DOHH2 (cell line): ENCODE measurements around the gene COMMD3.

ENCODE experiments used
- H3F3A ChIP-seq: fragments of 200-600 bp; sonication (generic), shearing (Covaris generic); 2 replicates; pipeline ENCODE4 v1.6.0; 2016; ENCODE audit warnings: antibody characterized with exemption, mild to moderate bottlenecking; ENCODE audit not compliant: control insufficient read depth, insufficient read depth
- H3K27ac ChIP-seq: fragments of 200-600 bp; sonication (generic); 2 replicates; pipeline ENCODE4 v1.5.1; 2014; ENCODE audit warnings: low read depth, mild to moderate bottlenecking, low read length, moderate library complexity
- H3K27me3 ChIP-seq: fragments of 200-600 bp; sonication (generic); 2 replicates; pipeline ENCODE4 v1.6.1; 2014; ENCODE audit warnings: mild to moderate bottlenecking, low read length, mixed read lengths; ENCODE audit not compliant: control insufficient read depth
- H3K36me3 ChIP-seq: fragments of 200-600 bp; sonication (generic); 2 replicates; pipeline ENCODE4 v1.6.1; 2014; ENCODE audit warnings: mild to moderate bottlenecking, low read length, moderate library complexity, mixed read lengths; ENCODE audit not compliant: control insufficient read depth
- H3K4me1 ChIP-seq: fragments of 200-600 bp; sonication (generic); 2 replicates; pipeline ENCODE4 v1.6.1; 2014; ENCODE audit warnings: mild to moderate bottlenecking, low read length, mixed read lengths; ENCODE audit not compliant: control insufficient read depth
- H3K4me2 ChIP-seq: fragments of 200-600 bp; sonication (generic); 2 replicates; pipeline ENCODE4 v1.6.0; 2014; ENCODE audit warnings: mild to moderate bottlenecking, low read length, moderate library complexity
- H3K4me3 ChIP-seq: fragments of 200-600 bp; sonication (generic); 2 replicates; pipeline ENCODE4 v1.5.1; 2014; ENCODE audit warnings: mild to moderate bottlenecking, low read length, mixed read lengths
- H3K79me2 ChIP-seq: fragments of 200-600 bp; sonication (generic); 2 replicates; pipeline ENCODE4 v1.6.1; 2014; ENCODE audit warnings: mild to moderate bottlenecking, low read length, mixed read lengths; ENCODE audit not compliant: control insufficient read depth
- H3K9me2 ChIP-seq: fragments of 200-600 bp; sonication (generic); replicated peaks from 2 replicates; pipeline ENCODE4 v1.6.1; 2014; ENCODE audit warnings: mild to moderate bottlenecking, low read length, mixed read lengths; ENCODE audit not compliant: control insufficient read depth
- H3K9me3 ChIP-seq: fragments of 200-600 bp; sonication (generic); 2 replicates; pipeline ENCODE4 v1.6.1; 2014; ENCODE audit warnings: antibody characterized with exemption, low read length, mixed read lengths; ENCODE audit not compliant: control insufficient read depth, insufficient read depth
- H4K20me1 ChIP-seq: fragments of 200-600 bp; sonication (generic); 2 replicates; pipeline ENCODE4 v1.6.0; 2014; ENCODE audit warnings: low read depth, mild to moderate bottlenecking, antibody characterized with exemption, low read length, moderate library complexity; ENCODE audit not compliant: control insufficient read depth, insufficient read depth
- EZH2phosphoT487 ChIP-seq: fragments of 200-600 bp; sonication (generic); IDR thresholded peaks from 2 replicates; pipeline ENCODE4 v1.6.1; 2017; ENCODE audit warnings: borderline replicate concordance, mild to moderate bottlenecking, antibody characterized with exemption, low read length, moderate library complexity, mixed read lengths
- TF ChIP-seq, protein P1 (sequence below): fragments of 200-600 bp; sonication (generic); IDR thresholded peaks from one replicate; pipeline ENCODE4 v1.5.1; 2014; ENCODE audit warnings: antibody characterized with exemption, mild to moderate bottlenecking, low read depth, low read length; ENCODE audit not compliant: poor library complexity, severe bottlenecking

Gene COMMD3

DNA sequence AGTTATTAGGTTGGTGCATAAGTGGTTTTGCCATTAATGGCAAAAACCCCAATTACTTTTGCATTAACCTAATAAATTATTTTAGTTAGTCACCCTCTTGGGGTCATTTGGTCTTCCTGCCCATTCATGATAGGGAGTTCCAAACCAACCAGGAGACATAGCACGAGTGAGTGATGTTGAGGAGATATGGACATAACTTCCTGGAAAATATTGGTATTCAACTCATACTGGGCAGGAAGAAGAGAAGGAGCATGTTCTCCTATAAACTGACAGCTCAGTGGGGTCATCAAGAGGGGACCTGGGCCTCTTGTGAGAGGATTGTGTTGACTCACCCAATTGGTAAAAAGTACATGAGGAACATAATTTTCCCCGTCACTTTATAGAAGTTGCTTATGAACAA is 52.8 kb downstream of the COMMD3 start:
- Histone ChIP-seq H3K79me2 (no peaks in the 10 kb centered on the region), H3K27me3 (no peaks in the 10 kb centered on the region), H3F3A (no peaks in the 10 kb centered on the region), H3K4me3 (no peak overlapping the region), H3K4me1 (peaks cover 45% of the 10 kb centered on the region), H3K4me2 (no peak overlapping the region), H3K9me2 (no peaks in the 10 kb centered on the region), H3K36me3 (no peaks in the 10 kb centered on the region), H4K20me1 (no peaks in the 10 kb centered on the region), H3K27ac (no peak overlapping the region), H3K9me3 (no peaks in the 10 kb centered on the region)
- TF ChIP-seq, protein P1, sequence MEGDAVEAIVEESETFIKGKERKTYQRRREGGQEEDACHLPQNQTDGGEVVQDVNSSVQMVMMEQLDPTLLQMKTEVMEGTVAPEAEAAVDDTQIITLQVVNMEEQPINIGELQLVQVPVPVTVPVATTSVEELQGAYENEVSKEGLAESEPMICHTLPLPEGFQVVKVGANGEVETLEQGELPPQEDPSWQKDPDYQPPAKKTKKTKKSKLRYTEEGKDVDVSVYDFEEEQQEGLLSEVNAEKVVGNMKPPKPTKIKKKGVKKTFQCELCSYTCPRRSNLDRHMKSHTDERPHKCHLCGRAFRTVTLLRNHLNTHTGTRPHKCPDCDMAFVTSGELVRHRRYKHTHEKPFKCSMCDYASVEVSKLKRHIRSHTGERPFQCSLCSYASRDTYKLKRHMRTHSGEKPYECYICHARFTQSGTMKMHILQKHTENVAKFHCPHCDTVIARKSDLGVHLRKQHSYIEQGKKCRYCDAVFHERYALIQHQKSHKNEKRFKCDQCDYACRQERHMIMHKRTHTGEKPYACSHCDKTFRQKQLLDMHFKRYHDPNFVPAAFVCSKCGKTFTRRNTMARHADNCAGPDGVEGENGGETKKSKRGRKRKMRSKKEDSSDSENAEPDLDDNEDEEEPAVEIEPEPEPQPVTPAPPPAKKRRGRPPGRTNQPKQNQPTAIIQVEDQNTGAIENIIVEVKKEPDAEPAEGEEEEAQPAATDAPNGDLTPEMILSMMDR: no peak
- TF ChIP-seq EZH2phosphoT487: no peak

DNA sequence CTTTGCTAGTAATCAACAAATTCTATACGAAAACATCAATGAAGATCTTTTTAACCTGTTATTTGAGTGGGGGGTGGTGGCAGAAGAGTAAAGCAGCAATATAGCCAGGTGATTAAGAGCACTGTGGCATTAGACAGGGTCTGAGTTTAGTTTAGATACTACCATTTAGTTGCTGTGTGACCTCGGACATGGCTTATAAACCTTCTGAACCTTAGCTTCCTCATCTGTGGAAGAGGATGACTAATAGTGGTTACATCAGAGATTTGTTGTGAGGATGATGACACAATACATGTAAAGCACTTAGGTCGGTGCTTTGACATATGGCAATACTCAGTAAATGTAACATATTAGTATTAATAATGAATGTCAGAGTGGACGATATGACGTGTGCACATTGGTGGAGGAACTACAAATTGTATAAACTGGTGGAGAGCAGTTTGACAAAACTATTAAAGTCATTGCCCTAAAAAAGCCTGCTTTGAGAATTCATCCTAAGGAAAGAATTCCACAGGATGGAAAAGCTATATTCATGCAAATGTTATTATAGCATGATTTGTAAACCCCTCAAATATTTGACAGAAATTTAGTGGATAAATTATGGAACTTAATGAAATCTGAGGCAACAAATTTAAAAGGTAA is 53.4 kb downstream of the COMMD3 start:
- Histone ChIP-seq H3K4me3 (no peak overlapping the region), H4K20me1 (no peaks in the 10 kb centered on the region), H3K9me3 (no peaks in the 10 kb centered on the region), H3F3A (no peaks in the 10 kb centered on the region), H3K9me2 (no peaks in the 10 kb centered on the region), H3K36me3 (no peaks in the 10 kb centered on the region), H3K4me2 (no peak overlapping the region), H3K27me3 (no peaks in the 10 kb centered on the region), H3K4me1 (peaks cover 50% of the 10 kb centered on the region), H3K27ac (no peak overlapping the region), H3K79me2 (no peaks in the 10 kb centered on the region)
- TF ChIP-seq, protein P1: no peak
- TF ChIP-seq EZH2phosphoT487: no peak
